K562 (cell line): ENCODE results near the gene RELL1.

Experiments
- SIN3A ChIP-seq, 2 experiments: fragments of 150-350 bp in 1 of 2; IDR thresholded peaks; 2 replicates each; pipeline ENCODE4 v1.6.1; 2011 to 2016; ENCODE audit warnings: borderline replicate concordance in 2 of 2, low read depth in 2 of 2, low read length in 2 of 2, mild to moderate bottlenecking in 2 of 2, moderate library complexity in 2 of 2; ENCODE audit not compliant: control insufficient read depth in 1 of 2
- SNRNP70 ChIP-seq: fragments of 200-400 bp; formaldehyde crosslinking; optimal IDR thresholded peaks from 2 replicates; pipeline ENCODE3; 2017; ENCODE audit warnings: low read depth, low read length
- SREBF1 ChIP-seq: fragments of 150-350 bp; IDR thresholded peaks from 2 replicates; pipeline ENCODE4 v1.6.1; 2014; ENCODE audit warnings: antibody characterized with exemption, low read depth, low read length, borderline replicate concordance

DNA sequence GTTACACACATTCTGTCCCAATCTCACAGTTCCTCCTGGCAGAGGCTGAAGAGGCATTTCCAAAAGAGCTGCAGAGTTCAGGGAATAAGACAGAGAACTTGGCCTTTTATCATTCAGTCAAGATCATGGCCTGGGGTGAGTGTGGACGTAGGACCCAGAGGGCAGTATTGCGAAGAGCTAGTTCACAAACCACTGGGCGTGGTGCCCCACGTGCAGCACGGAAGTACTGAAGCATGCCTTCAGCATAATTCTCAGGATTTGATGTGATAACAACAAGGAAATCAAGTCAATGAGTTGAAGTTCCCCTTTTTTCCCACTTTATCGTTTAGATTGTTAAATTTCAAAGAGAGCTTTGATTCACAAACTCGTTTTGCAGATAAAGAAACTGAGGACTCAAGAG, 117.7 kb downstream of the RELL1 start:
- no peak for TF ChIP-seq SNRNP70
- TF ChIP-seq SREBF1: no peak
- TF ChIP-seq SIN3A (IDR thresholded peaks at IDR 0.05; ENCODE audit: borderline replicate concordance in 2 of 2, control insufficient read depth in 1 of 2, low read depth in 2 of 2, low read length in 2 of 2): no peak
